ENCODE measurements around the gene FLT3. TPM values are rescaled to one million over a fixed set of nuclear protein-coding genes. Genes with fewer than 3 reads are reported as not detected.
A peak's percentile ranks its signal among the peaks of the same experiment; 100 is the strongest.

The FLT3 gene
- total and polyA plus RNA-seq, 8 donors, result 2.3 to 4.0 (median 3.3) TPM

DNA sequence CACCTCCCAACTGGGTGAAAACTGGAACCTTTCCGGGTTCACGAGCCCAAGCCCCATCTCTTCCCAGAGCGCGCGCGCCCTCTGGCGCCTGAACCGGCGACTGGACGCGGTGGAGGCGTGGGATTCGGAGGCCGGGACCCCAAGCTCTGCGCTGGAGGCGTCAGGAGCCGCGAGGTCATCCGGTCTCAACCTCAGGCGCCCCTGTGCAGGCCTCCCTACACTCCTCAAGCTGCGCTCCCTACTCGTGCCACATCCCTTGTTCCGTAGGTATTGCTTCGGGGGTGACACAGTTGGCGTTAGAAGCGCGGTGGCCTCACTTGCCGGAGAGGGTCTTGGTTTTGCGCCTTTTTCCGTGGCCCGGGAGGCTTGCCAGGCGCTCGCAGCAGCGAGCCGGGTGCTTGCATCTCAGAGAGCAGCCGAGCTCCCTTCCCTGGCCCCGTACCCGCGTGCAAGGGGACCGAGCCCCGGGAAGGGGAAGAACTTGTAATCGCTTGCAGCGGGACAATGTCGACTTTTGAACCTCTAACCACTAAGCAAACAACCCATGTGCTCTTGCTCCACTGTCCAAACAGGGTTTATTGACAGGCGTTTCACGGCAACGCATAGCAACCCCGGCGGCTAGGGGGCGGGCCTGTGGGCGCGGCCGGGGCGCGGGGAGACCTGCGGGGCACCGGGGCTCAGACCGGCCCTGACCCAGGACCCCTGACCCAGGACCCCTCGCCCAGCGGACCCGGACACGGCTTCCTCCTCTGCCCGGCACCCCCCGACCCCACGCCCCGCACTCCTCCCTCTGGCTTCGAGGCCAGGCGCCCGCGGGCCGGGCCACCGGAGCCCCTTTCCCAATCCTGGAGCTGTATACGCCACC lies 139.8 kb downstream of the FLT3 start:
- H3K36me3 ChIP-seq, result no peaks in the 10 kb centered on the region
- intact Hi-C loops (cut with DNase I), result no loop called here
- WGBS, 2 donors, result 0 to 1% methylated on average over 60 to 73 of the region's 73 CpGs
- ATAC-seq (peak; percentile 92 to 95 (median 94)), DNase-seq (peak; percentile 86 to 95 (median 88)), FAIRE-seq (no peak)
- H3K4me1 ChIP-seq, result peaks cover 11 to 30% (median 27%) of the 10 kb centered on the region in 3 donors
- TF ChIP-seq, protein P1, sequence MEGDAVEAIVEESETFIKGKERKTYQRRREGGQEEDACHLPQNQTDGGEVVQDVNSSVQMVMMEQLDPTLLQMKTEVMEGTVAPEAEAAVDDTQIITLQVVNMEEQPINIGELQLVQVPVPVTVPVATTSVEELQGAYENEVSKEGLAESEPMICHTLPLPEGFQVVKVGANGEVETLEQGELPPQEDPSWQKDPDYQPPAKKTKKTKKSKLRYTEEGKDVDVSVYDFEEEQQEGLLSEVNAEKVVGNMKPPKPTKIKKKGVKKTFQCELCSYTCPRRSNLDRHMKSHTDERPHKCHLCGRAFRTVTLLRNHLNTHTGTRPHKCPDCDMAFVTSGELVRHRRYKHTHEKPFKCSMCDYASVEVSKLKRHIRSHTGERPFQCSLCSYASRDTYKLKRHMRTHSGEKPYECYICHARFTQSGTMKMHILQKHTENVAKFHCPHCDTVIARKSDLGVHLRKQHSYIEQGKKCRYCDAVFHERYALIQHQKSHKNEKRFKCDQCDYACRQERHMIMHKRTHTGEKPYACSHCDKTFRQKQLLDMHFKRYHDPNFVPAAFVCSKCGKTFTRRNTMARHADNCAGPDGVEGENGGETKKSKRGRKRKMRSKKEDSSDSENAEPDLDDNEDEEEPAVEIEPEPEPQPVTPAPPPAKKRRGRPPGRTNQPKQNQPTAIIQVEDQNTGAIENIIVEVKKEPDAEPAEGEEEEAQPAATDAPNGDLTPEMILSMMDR (IDR thresholded peaks at IDR 0.05), result peak; percentile 31 to 69 (median 60)
- peak overlapping the region; percentile 20 to 62 (median 36) for H3K4me3 ChIP-seq
- no peaks in the 10 kb centered on the region for H3K9me3 ChIP-seq
- H3K27me3 ChIP-seq, result no peaks in the 10 kb centered on the region
- peak overlapping the region; percentile 72 to 91 (median 83) for H3K27ac ChIP-seq

GRCh38 chr13:27959976-27960361 lies 140.4 kb downstream of the FLT3 start:
- H3K36me3 ChIP-seq, result no peaks in the 10 kb centered on the region
- DNase-seq (no peak), FAIRE-seq (no peak), ATAC-seq (no peak)
- WGBS, 2 donors, result 20 to 28% methylated on average over 14 of the region's 14 CpGs
- peaks cover 14 to 30% (median 27%) of the 10 kb centered on the region in 3 donors for H3K4me1 ChIP-seq
- no peaks in the 10 kb centered on the region for H3K27me3 ChIP-seq
- no peaks in the 10 kb centered on the region for H3K9me3 ChIP-seq
- intact Hi-C loops (cut with DNase I), result loop anchor here in 1 of 3 donors (10.0 kb wide), 1 partner anchor 125 kb away; no protein-coding TSS in a partner anchor
- H3K27ac ChIP-seq, result peak overlapping the region; percentile 72 to 91 (median 83)
- peak overlapping the region in 3 of 4 donors; percentile 25 to 62 (median 48) for H3K4me3 ChIP-seq
- TF ChIP-seq, protein P1 (IDR thresholded peaks at IDR 0.05), result no peak

- Histone ChIP-seq H3K27me3 (no peaks in the 10 kb centered on the region), H3K27ac (peak overlapping the region in 3 of 4 donors; percentile 10 to 98 (median 16)), H3K4me3 (no peak overlapping the region), H3K36me3 (no peaks in the 10 kb centered on the region), H3K9me3 (no peaks in the 10 kb centered on the region), H3K4me1 (peaks cover 19 to 34% (median 28%) of the 10 kb centered on the region in 3 donors)
- FAIRE-seq (peak; percentile 34), DNase-seq (no peak), ATAC-seq (no peak)
- TF ChIP-seq, protein P1 (IDR thresholded peaks at IDR 0.05), result no peak
- 20 to 24% methylated on average over 5 of the region's 5 CpGs for WGBS, 2 donors
- intact Hi-C loops (cut with DNase I), result loop anchor here in 1 of 3 donors (10.0 kb wide), 1 partner anchor 122 kb away; no protein-coding TSS in a partner anchor
These were observed 143.6 kb downstream of the FLT3 start for GRCh38 chr13:27956576-27957300.

DNA sequence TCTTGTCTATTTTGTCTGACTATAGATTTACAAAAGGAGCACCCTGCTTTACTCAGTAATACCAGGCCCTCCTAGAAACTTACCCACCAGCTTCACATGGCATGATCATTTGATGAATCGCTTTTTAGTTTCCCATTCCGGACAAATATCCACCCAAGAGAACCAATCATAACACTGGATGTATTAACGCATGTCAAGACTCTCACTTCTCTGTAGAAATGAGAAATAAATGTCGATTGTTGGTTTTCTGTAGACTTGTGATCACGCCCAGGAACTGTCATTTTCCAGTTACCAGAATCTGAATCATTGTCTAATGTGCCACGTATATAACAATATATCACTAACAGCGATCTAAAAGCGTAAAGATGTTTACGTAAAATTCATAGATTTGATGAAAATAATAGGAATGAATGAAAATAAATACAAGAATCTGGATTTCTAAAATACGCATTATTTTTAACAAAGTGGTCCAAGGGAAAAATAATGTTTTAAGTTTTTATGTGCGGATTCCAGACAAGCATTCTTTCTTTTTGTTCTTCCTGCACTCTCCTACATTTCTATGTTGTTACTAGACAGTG lies 145.3 kb downstream of the FLT3 start:
- intact Hi-C loops (cut with DNase I), result loop anchor here in 1 of 3 donors (10.0 kb wide), 1 partner anchor 120 kb away; no protein-coding TSS in a partner anchor

More for the DNA sequence above, 145.3 kb downstream of the FLT3 start:
- H3K9me3 ChIP-seq, result no peaks in the 10 kb centered on the region
- TF ChIP-seq, protein P1 (IDR thresholded peaks at IDR 0.05), result no peak
- WGBS, 2 donors, result 68 to 72% methylated on average over 11 of the region's 11 CpGs
- peak overlapping the region; percentile 94 to 100 (median 98) for H3K27ac ChIP-seq
- ATAC-seq, result no peak
- H3K27me3 ChIP-seq, result no peaks in the 10 kb centered on the region
- H3K4me3 ChIP-seq, result peak overlapping the region in 2 of 4 donors; percentile 54 to 62
- no peak for FAIRE-seq
- H3K36me3 ChIP-seq, result no peaks in the 10 kb centered on the region
- H3K4me1 ChIP-seq, result peaks cover 18 to 31% (median 25%) of the 10 kb centered on the region in 3 donors
- no peak for DNase-seq

Data from pancreas (tissue), 10 donors.